HepG2 (cell line): ENCODE data around the gene NUDT17. TPM values are rescaled to one million over a fixed set of nuclear protein-coding genes. Genes with fewer than 3 reads are reported as not detected.

Experiments used
- EP300 ChIP-seq, 3 experiments: sonication (generic) in 1 of 3; formaldehyde crosslinking in 1 of 3; IDR thresholded peaks; 2 replicates each; pipeline versions ENCODE4 v1.5.1 to v1.6.1; 2011 to 2020; ENCODE audit warnings: low read depth in 2 of 3, low read length in 2 of 3, borderline replicate concordance in 1 of 3, improper control_type of control experiment in 1 of 3, mild to moderate bottlenecking in 1 of 3, missing genetic modification reagents in 1 of 3, moderate library complexity in 1 of 3
- ETS1 ChIP-seq: sonication (generic); formaldehyde crosslinking; IDR thresholded peaks from 2 replicates; pipeline ENCODE4 v1.4.0; 2020; ENCODE audit warnings: missing genetic modification reagents
- FIP1L1 ChIP-seq: fragments of 200-400 bp; formaldehyde crosslinking; IDR thresholded peaks from 2 replicates; pipeline ENCODE4 v1.6.1; 2018; ENCODE audit warnings: low read depth, mild to moderate bottlenecking, low read length, moderate library complexity, borderline replicate concordance; ENCODE audit not compliant: insufficient read depth
- GATAD1 ChIP-seq: IDR thresholded peaks from 2 replicates; pipeline ENCODE4 v1.6.1; 2016; ENCODE audit warnings: missing genetic modification reagents, missing compliant biosample characterization
- HDAC1 ChIP-seq: sonication (generic); formaldehyde crosslinking; IDR thresholded peaks from 2 replicates; pipeline ENCODE4 v1.5.1; 2020; ENCODE audit warnings: mild to moderate bottlenecking, missing genetic modification reagents
- JARID2 ChIP-seq: sonication (generic); formaldehyde crosslinking; IDR thresholded peaks from 2 replicates; pipeline ENCODE4 v1.8.1; 2023; ENCODE audit warnings: missing genetic modification reagents, inconsistent platforms; ENCODE audit not compliant: insufficient replicate concordance
- MAZ ChIP-seq, 2 experiments: sonication (generic) in 1 of 2; formaldehyde crosslinking in 1 of 2; IDR thresholded peaks; 2 replicates each; pipeline versions ENCODE4 v1.5.0 to v1.6.1; 2012 to 2020; ENCODE audit warnings: low read depth in 2 of 2, mild to moderate bottlenecking in 2 of 2, borderline replicate concordance in 1 of 2, improper control_type of control experiment in 1 of 2, low read length in 1 of 2, missing genetic modification reagents in 1 of 2, moderate library complexity in 1 of 2
- RCOR2 ChIP-seq: IDR thresholded peaks from 2 replicates; pipeline ENCODE4 v1.6.1; 2016; ENCODE audit warnings: missing biosample characterization, missing genetic modification reagents
- RORA ChIP-seq: sonication (generic); formaldehyde crosslinking; IDR thresholded peaks from 2 replicates; pipeline ENCODE4 v1.5.0; 2020; ENCODE audit warnings: mild to moderate bottlenecking, missing genetic modification reagents, moderate library complexity
- SMARCE1 ChIP-seq: fragments of 450-650 bp; IDR thresholded peaks from 2 replicates; pipeline ENCODE4 v1.6.1; 2017; ENCODE audit warnings: borderline replicate concordance
- SP1 ChIP-seq, 2 experiments: fragments of 450-650 bp in 1 of 2; sonication (generic) in 1 of 2; formaldehyde crosslinking in 1 of 2; IDR thresholded peaks; 2 replicates each; pipeline versions ENCODE4 v1.4.0 to v1.6.1; 2016 to 2020; ENCODE audit warnings: missing genetic modification reagents in 1 of 2
- ZEB1 ChIP-seq: IDR thresholded peaks from 2 replicates; pipeline ENCODE4 v1.6.1; 2012; ENCODE audit warnings: mild to moderate bottlenecking, low read depth, inconsistent platforms; ENCODE audit not compliant: insufficient replicate concordance
- ZNF326 ChIP-seq: sonication (generic); formaldehyde crosslinking; IDR thresholded peaks from 2 replicates; pipeline ENCODE4 v1.4.0; 2020; ENCODE audit warnings: missing genetic modification reagents, borderline replicate concordance
- ZNF607 ChIP-seq: sonication (generic); formaldehyde crosslinking; IDR thresholded peaks from 2 replicates; pipeline ENCODE4 v1.5.1; 2020; ENCODE audit warnings: missing genetic modification reagents, mild to moderate bottlenecking, borderline replicate concordance
- ZNF609 ChIP-seq: sonication (generic); formaldehyde crosslinking; IDR thresholded peaks from 2 replicates; pipeline ENCODE4 v1.4.0; 2020; ENCODE audit warnings: mild to moderate bottlenecking, missing genetic modification reagents, borderline replicate concordance
- polyA plus RNA-seq, 8 experiments: library from polyadenylated mRNA; depleted of rRNA in 3 of 8; stranded (reverse) in 7 of 8; unstranded in 1 of 8; fragments of >200 nt; fragmentation: Illumina TruSeq in 4 of 8; extraction: Trizol in 4 of 8; gene quantifications; 2 replicates each; pipeline versions ENCODE4 v1.2.1 to v1.2.3, GENCODE V29; 2011 to 2016; ENCODE audit warnings: low read depth in 4 of 8, missing spikeins in 1 of 8, mixed read lengths in 1 of 8; ENCODE audit not compliant: insufficient read depth in 1 of 8
- total RNA-seq, 5 experiments: library from RNA; depleted of rRNA; stranded (reverse); fragments of >200 nt; fragmentation: Illumina TruSeq; extraction: Trizol; gene quantifications; 2 replicates each; pipeline ENCODE4 v1.2.3, GENCODE V29; 2016; ENCODE audit warnings: low read depth in 1 of 5
- TF ChIP-seq, protein P1 (sequence below): sonication (generic); formaldehyde crosslinking; IDR thresholded peaks from 2 replicates; pipeline ENCODE4 v1.4.0; 2020; ENCODE audit warnings: mild to moderate bottlenecking, missing genetic modification reagents

Gene NUDT17
- total and polyA plus RNA-seq, 2 of the 13 experiments (the other 11 are each of a cell fraction or from before 2014, with no cell fraction given), result 2.6 to 5.8 TPM

DNA sequence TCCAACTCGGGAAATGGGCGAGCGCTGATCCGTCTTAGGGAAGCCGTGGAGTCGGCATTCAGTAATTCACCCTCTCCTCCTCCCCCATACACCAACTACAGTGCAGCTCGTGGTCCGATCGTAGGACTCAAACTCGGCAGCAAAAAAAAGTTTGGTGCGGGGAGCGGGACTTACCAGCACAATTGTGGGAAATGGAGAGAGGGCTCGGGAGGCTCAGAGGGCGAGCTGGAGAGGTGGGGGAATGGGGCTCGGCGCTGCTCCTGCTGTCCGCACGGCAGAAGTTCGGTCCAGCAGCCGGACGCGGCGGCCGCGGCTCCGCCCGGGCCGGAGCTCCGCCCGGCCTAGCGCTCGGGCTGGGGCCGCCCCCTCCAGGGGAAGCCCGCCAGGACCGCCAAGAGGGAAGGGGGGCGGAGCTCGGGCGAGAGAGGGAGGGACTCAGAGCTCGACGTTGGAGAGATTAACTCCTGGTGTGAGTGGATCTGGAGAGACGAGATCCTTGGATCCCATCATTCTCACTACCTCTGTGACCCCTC lies 14.1 kb downstream of the NUDT17 start (continued):
- TF ChIP-seq ZNF609 (CRISPR knock-in tag), result no peak
- TF ChIP-seq JARID2 (CRISPR knock-in tag), result no peak
- TF ChIP-seq SP1 (IDR thresholded peaks at IDR 0.05), result no peak
- peak; percentile 27; the same call in 1 of the 2 replicates for TF ChIP-seq SP1 (CRISPR knock-in tag; IDR thresholded peaks at IDR 0.05)
- TF ChIP-seq HDAC1 (CRISPR knock-in tag), result no peak; the same call in 1 of the 2 replicates
- TF ChIP-seq RCOR2, result no peak
- TF ChIP-seq SMARCE1, result no peak
- TF ChIP-seq MAZ (IDR thresholded peaks at IDR 0.05; ENCODE audit: borderline replicate concordance, low read depth, low read length), result 0 out of 2 replicates have a peak, but pooled peaks have one; percentile 28
- no peak; the same call in 1 of the 2 replicates for TF ChIP-seq MAZ (CRISPR knock-in tag; IDR thresholded peaks at IDR 0.05; ENCODE audit: low read depth)
- peak; percentile 55; the same call in 1 of the 2 replicates for TF ChIP-seq ZNF607
- TF ChIP-seq EP300 (IDR thresholded peaks at IDR 0.05; ENCODE audit: low read depth in 2 of 2, low read length in 2 of 2), result no peak
- TF ChIP-seq EP300 (CRISPR knock-in tag; IDR thresholded peaks at IDR 0.05; ENCODE audit: borderline replicate concordance), result no peak
- no peak for TF ChIP-seq FIP1L1
- no peak for TF ChIP-seq ZNF326
- no peak for TF ChIP-seq ZEB1
- TF ChIP-seq ETS1, result no peak
- no peak for TF ChIP-seq RORA
- TF ChIP-seq, protein P1, sequence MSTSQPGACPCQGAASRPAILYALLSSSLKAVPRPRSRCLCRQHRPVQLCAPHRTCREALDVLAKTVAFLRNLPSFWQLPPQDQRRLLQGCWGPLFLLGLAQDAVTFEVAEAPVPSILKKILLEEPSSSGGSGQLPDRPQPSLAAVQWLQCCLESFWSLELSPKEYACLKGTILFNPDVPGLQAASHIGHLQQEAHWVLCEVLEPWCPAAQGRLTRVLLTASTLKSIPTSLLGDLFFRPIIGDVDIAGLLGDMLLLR (CRISPR knock-in tag), result no peak
- no peak for TF ChIP-seq GATAD1 (CRISPR knock-in tag)
